DND-41 (cell line): ENCODE measurements around the gene EFHC2.

ENCODE experiments used
- ATAC-seq: fragments of 200-7000 bp; cut with Tn5 transposase; 3 replicates; pipeline ENCODE4 v1.9.1; 2021; ENCODE audit warnings: low read depth; ENCODE audit not compliant: insufficient read depth
- DNase-seq: peaks from one replicate; pipeline ENCODE4 v3.0.0-alpha.2; 2020
- H2AFZ ChIP-seq: 2 replicates; pipeline ENCODE4 v1.6.0; 2012; ENCODE audit warnings: low read depth, low read length
- H3K27ac ChIP-seq: 2 replicates; pipeline ENCODE4 v1.5.1; 2012; ENCODE audit warnings: low read length, inconsistent platforms
- H3K27me3 ChIP-seq: fragments of 200-600 bp; sonication (generic); 2 replicates; pipeline ENCODE4 v1.6.0; 2012; ENCODE audit warnings: low read length, mild to moderate bottlenecking, inconsistent platforms; ENCODE audit not compliant: insufficient read depth, poor library complexity
- H3K36me3 ChIP-seq: 2 replicates; pipeline ENCODE4 v1.5.1; 2012; ENCODE audit warnings: low read length, inconsistent platforms; ENCODE audit not compliant: insufficient read depth
- H3K4me1 ChIP-seq: 2 replicates; pipeline ENCODE4 v1.5.1; 2012; ENCODE audit warnings: mild to moderate bottlenecking, low read length; ENCODE audit not compliant: insufficient read depth
- H3K4me2 ChIP-seq: 2 replicates; pipeline ENCODE4 v1.6.0; 2012; ENCODE audit warnings: mild to moderate bottlenecking, moderate library complexity, low read length, inconsistent platforms; ENCODE audit not compliant: insufficient read depth
- H3K4me3 ChIP-seq, 2 experiments: fragments of 200-600 bp in 1 of 2; shearing (Covaris generic) in 1 of 2; 2 replicates each; pipeline ENCODE4 v1.5.1; 2012 to 2016; ENCODE audit warnings: inconsistent platforms in 2 of 2, low read length in 2 of 2, mild to moderate bottlenecking in 2 of 2, low read depth in 1 of 2, moderate library complexity in 1 of 2
- H3K79me2 ChIP-seq: 2 replicates; pipeline ENCODE4 v1.6.0; 2012; ENCODE audit warnings: low read length, inconsistent platforms; ENCODE audit not compliant: insufficient read depth
- H3K9ac ChIP-seq: 2 replicates; pipeline ENCODE4 v1.6.0; 2012; ENCODE audit warnings: low read depth, mild to moderate bottlenecking, inconsistent platforms, low read length, moderate library complexity
- H3K9me3 ChIP-seq: 2 replicates; pipeline ENCODE4 v1.5.1; 2012; ENCODE audit warnings: low read length, moderate library complexity, mild to moderate bottlenecking, inconsistent platforms; ENCODE audit not compliant: insufficient read depth, severe bottlenecking
- H4K20me1 ChIP-seq: 2 replicates; pipeline ENCODE4 v1.6.0; 2012; ENCODE audit warnings: low read length; ENCODE audit not compliant: insufficient read depth
- CTCF ChIP-seq: IDR thresholded peaks from 2 replicates; pipeline ENCODE4 v1.5.1; 2012; ENCODE audit warnings: borderline replicate concordance, low read length, moderate library complexity, mild to moderate bottlenecking; ENCODE audit not compliant: poor library complexity, severe bottlenecking; ENCODE audit errors: extremely low read depth
- EZH2 ChIP-seq: IDR thresholded peaks from 3 replicates; pipeline ENCODE4 v1.6.1; 2012; ENCODE audit warnings: borderline replicate concordance, low read depth, mild to moderate bottlenecking, moderate library complexity, low read length, inconsistent platforms; ENCODE audit not compliant: severe bottlenecking

Gene EFHC2

GRCh38 chrX:44291468-44292092 is 51.9 kb downstream of the EFHC2 start:
- H3K9me3 ChIP-seq, result no peaks in the 10 kb centered on the region
- TF ChIP-seq EZH2, result no peak
- no peak overlapping the region for H3K4me3 ChIP-seq
- no peaks in the 10 kb centered on the region for H4K20me1 ChIP-seq
- H3K79me2 ChIP-seq, result no peaks in the 10 kb centered on the region
- H3K4me2 ChIP-seq, result no peak overlapping the region
- no peak for ATAC-seq
- H3K27ac ChIP-seq, result no peak overlapping the region
- H3K36me3 ChIP-seq, result no peaks in the 10 kb centered on the region
- DNase-seq, result no peak
- no peak overlapping the region for H2AFZ ChIP-seq
- H3K9ac ChIP-seq, result no peak overlapping the region
- H3K4me1 ChIP-seq, result no peaks in the 10 kb centered on the region
- no peaks in the 10 kb centered on the region for H3K27me3 ChIP-seq

GRCh38 chrX:44290718-44291117 is 52.8 kb downstream of the EFHC2 start:
- H3K79me2 ChIP-seq, result no peaks in the 10 kb centered on the region
- no peaks in the 10 kb centered on the region for H3K36me3 ChIP-seq
- no peak overlapping the region for H3K4me2 ChIP-seq
- no peak overlapping the region for H3K9ac ChIP-seq
- no peaks in the 10 kb centered on the region for H3K9me3 ChIP-seq
- no peaks in the 10 kb centered on the region for H3K27me3 ChIP-seq
- no peak overlapping the region for H3K27ac ChIP-seq
- H3K4me1 ChIP-seq, result no peaks in the 10 kb centered on the region
- TF ChIP-seq CTCF (no peak), EZH2 (no peak)
- DNase-seq, result no peak
- ATAC-seq, result no peak
- no peak overlapping the region for H2AFZ ChIP-seq
- no peaks in the 10 kb centered on the region for H4K20me1 ChIP-seq
- H3K4me3 ChIP-seq, result no peak overlapping the region

- ATAC-seq (no peak), DNase-seq (no peak)
- Histone ChIP-seq H4K20me1 (no peaks in the 10 kb centered on the region), H3K27ac (no peak overlapping the region), H2AFZ (no peak overlapping the region), H3K27me3 (no peaks in the 10 kb centered on the region), H3K9me3 (no peaks in the 10 kb centered on the region), H3K79me2 (no peaks in the 10 kb centered on the region), H3K36me3 (no peaks in the 10 kb centered on the region), H3K4me1 (no peaks in the 10 kb centered on the region), H3K9ac (no peak overlapping the region), H3K4me3 (no peak overlapping the region), H3K4me2 (no peak overlapping the region)
- TF ChIP-seq CTCF (no peak), EZH2 (no peak)
Measured at GRCh38 chrX:44282753-44283152, 60.7 kb downstream of the EFHC2 start.

- Histone ChIP-seq H3K27ac (no peak overlapping the region), H3K9ac (no peak overlapping the region), H4K20me1 (no peaks in the 10 kb centered on the region), H2AFZ (no peak overlapping the region), H3K4me3 (no peak overlapping the region), H3K27me3 (no peaks in the 10 kb centered on the region), H3K9me3 (no peaks in the 10 kb centered on the region), H3K4me1 (no peaks in the 10 kb centered on the region), H3K36me3 (no peaks in the 10 kb centered on the region), H3K4me2 (no peak overlapping the region), H3K79me2 (no peaks in the 10 kb centered on the region)
- ATAC-seq (no peak), DNase-seq (no peak)
- TF ChIP-seq EZH2 (no peak), CTCF (no peak)
Measured at GRCh38 chrX:44280116-44280515, 63.4 kb downstream of the EFHC2 start.
